GM19452 (cell line): ENCODE measurements around the gene FBXO46.
"Not testable (repeated sequence)": the region's sequence is repeated elsewhere in the genome, so short reads cannot be mapped to it uniquely, and the experiment has no call there.

ENCODE experiments used
- ATAC-seq: cut with Tn5 transposase; IDR thresholded peaks from one replicate; pipeline ENCODE4 v1.9.1; 2021; ENCODE audit not compliant: unreplicated experiment

Gene FBXO46

DNA sequence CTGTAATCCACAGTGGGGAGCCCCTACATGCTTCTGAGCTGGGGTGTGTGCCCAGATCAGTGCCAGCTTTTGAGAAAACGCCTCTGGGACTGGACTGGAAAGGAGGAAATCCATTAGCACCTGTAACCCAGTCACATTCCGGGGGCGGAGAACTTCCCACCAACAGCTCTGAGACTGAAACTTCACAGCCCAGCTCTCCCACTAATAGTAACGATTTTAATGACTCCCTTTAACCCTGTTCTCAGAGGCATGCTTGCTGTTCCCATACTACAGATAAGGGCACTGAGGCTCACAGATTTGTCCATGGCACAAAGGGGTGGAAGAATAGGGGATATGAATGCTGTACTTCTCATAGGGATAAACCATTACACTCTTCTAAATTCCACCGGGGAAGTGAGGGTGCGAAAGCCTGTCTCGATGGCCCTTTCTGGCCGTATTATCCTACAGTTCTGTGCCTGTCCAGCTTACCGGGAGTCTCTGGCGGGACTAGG lies 851 bp downstream of the FBXO46 start:
- ATAC-seq, result no peak

DNA sequence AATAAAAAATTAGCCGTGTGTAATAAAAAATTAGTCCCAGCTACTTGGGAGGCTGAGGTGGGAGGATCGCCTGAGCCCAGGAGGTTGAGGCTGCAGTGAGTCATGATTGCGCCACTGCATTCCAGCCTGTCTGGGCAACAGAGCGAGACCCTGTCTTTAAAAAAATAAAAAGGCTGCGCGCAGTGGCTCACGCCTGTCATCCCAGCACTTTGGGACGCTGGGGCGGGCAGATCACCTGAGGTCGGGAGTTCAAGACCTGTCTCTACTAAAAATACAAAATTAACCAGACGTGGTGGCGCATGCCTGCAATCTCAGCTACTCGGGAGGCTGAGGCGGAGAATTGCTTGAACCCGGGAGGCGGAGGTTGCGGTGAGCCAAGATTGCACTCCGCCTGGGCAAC lies 2.0 kb downstream of the FBXO46 start:
- ATAC-seq, result not testable (repeated sequence)

DNA sequence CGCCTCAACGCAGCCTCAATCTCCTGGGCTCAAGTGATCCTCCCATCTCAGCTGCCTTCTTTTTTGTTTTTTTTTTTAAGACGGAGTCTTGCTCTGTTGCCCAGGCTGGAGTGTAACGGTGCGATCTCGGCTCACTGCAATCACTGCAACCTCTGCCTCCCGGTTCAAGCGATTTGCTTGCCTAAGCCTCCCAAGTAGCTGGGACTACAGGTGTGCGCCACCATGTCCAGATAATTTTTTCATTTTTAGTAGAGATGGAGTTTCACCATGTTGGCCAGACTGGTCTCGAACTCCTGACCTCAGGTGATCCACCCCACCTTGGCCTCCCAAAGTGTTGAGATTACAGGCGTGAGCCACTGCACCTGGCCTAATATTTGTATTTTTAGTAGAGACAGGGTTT lies 10.6 kb downstream of the FBXO46 start:
- not testable (repeated sequence) for ATAC-seq

DNA sequence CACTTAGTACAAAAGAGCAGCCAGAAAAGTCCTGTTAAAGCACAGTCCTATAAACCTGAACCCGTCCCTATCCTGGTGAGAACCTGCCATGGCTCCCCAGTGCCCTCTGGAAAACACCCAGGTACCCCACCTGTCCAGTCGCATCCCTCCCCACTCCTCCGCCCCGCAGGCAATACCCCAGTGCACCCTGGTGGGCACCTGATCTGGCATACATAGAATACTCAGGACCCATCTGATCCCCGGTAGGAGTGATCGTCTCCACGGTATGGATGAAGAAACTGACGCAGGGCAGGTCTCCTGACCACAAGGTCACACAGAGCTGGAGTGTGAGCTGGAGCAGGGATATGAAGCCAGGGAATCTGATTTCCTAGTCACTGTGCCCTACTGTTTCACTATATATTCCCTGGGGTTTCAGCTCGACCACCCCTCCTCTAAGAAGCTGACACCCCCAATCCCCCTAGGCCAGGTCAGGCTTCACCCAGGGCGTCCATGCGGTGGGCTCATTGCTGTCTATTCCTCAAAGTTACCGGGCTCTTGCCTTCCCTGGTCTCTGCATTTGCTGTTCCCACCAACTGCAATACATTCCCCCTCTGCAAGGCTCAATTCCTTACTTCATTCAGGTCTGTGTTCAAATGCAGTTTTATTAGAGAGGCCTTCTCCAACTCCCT lies 12.6 kb downstream of the FBXO46 start:
- ATAC-seq, result no peak

DNA sequence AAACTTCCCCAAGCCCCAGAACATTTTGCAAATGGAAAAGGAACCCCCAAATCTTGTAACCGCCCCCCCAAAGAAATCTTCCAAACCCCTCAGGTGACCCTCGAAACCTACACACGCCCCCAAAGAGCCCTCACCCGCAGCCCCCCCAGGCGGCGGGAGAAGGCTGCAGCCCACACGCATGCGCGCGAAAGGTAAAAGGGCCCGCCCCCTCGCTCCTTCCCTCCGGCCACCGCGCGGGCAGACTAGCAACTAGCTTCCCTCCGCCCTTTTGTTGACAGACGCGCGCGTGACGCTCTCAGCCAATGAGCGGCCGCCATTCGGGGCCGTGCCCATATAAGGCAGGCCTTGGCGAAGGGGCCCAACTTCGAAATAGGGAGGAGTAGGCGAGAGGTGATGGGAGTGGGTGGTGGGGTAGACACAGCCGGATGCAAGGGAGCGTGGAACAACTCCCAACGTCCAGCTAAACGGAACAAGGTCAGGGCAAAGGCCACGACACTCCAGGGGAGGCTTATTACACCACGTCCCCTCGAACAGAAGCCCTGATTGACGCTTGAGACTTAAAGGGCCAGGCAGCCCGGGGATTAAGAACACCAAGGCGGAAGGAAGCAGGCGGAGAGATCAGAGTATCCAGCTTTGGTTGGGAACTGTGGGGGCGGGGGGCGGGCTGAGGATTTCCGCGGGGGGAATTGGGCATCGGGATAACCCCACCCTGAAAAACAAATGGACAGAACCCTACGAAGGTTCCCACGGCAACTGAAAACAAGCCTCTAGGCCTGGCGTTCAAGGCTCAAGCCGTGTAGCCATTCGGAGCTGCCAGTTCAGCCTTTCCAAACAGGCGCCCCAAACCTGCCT lies 13.3 kb downstream of the FBXO46 start:
- ATAC-seq, result peak; percentile 91

DNA sequence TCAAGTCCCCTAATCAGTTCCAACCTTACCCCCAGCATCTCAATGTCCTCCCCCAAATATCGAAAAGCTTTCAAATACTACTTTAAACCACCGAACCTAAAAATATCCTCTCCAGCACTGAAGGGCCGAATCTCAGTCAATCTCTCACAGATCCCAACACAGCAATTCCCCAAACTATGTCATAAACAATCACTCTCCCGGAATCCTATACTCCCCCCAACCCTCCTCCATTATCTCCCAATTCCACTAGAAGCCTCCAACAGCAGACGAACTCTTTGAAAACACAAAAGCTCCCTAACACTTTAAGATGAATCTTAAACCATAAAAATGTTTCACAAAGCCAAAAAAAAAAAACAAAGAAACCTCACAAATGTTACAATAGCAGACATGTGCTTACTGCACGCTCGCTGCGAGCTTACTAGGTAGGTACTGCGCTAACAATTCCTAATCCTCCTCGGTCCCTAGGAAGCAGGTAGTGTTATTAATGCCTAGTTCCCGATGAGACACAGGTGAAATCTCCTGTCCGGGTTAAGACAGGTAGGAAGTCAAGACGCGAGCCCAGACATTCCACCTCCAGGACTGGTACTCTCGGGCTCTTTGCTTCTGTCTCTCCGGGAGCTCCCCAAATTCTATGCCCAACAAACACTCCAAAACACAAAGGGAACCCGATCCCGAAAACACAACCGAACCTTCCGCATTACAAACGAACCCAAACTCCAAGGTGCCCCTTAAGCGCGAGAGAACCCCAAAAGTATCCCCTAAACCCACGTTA lies 14.2 kb downstream of the FBXO46 start:
- ATAC-seq, result no peak

DNA sequence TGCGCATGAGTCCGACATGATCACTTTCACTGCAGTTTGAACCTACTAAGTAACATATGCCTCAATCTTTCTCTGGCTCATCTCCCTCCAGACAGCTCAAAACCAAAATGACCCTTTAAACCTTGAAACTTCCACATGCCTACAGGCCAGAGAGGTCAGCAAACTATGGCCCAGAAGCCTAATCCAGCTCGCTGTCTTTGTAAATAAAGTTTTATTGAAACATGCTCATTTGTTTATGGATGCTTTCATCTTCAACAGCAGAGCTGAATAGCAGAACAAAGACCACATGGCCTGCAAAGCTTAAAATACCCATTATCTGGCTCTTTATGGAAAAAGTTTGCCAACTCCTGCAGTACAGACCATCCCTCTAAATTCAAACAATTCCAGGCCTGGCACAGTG lies 15.6 kb downstream of the FBXO46 start:
- no peak for ATAC-seq

DNA sequence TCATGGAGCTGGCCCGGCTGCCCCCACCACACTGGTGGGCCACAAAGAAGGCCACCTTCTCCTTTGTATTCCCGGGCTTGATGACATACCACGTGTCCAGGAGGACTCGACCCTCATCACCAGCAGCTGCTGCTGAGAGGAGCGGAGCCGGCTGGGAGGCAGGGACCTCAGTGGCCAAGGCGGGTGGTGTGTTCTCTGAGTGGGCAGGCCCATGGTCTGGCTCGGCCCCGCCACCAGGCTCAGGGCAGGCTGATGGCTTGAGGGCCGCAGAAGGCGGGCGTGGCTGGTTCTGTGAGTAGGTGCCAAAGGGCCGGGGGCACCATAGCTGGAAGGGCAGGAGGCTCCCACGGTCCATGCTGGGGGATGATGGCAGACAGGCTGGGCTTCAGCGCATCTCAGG lies 17.6 kb downstream of the FBXO46 start:
- ATAC-seq, result no peak

DNA sequence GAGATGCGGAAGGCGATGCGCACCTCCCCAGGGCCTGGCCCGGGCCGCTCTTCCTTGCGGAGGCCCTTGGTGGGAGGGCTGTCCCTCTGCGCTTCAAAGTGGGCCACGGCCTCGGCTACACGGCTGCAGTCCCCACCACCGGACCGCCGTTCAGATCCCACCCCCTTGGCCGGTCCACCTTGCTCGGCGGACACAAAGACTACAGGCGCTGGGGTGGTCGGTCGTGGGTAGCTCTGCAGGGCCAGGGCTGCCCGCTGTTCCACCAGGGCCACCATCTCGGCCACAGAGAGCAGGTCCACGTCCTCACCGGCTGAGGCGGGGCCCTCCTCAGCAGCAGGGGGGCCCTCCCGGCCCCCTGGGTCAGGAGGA lies 18.0 kb downstream of the FBXO46 start:
- ATAC-seq, result no peak

DNA sequence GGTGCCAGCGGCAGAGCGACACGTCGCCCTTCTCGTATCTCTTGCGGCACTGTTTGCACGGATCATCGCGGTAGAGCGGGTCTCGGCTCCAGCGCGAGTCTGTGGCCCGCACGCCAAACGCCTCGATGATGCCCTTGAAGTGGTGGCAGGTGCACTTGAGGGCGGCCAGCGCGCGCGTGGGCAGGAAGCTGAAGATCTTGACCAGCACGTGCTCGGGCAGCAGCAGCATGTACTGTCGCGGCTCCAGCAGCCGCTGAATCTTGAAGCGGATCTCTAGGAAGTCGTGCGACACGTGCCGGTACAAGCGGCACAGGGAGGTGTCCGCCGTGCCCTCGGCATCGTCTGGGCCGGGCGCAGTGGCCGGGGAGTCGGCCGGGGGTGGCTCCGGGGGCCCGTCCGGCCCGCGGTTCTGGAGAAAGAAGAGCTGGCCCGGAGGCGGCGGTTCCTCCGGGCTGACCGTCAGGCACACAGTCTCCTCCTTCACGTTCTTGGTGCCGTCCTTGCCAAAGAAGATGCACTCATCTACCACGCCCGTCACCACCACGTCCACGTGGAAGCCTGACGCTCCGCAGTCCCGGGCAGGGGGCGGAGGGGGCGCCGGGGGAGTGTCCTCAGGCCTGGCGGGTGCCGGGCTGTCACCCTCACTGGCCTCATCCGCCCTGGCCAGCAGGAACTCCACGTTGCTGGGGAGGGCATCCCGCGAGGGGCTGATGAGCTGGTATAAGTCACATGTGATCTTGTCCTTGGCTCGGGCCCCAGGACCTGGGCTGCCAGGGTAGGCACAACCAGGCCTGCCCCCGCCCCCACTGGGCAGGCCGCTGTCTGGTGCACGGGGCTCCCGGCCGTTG lies 18.6 kb downstream of the FBXO46 start:
- no peak for ATAC-seq

DNA sequence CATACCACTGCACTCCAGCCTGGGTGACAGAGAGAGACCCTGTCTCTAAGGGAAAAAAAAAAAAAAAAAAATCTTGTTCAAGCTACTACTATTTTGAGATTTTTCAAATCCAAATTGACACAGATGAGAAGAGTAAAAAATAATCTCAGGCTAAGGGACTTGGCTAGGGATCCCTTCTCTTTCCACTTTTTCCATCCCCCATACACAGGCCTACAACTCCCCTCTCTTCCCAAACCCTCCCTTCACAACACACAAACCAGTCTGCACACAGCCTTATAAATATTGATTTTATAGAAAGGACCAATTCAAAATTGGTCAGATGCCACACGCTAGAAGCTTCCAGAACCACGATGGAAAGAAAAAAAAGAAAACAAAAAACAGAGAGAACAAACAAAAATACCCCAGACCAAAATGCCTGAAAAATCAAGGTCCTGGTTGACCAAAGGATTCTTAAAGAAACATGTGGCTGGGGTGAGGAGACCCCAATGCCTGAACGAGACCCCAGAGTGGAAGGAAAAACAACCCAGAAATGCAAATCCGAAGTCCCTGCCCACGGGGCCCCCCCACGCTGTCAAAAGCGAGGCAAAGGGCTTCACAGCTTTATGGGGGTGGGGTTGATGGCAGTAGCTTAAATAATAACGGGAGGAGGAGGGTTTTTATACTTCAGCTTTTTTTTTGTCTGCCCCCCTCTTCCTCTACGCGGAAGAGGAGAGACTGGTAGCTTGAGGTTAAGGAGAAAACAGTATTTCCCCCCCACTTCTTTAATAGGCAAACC lies 20.2 kb downstream of the FBXO46 start:
- no peak for ATAC-seq

DNA sequence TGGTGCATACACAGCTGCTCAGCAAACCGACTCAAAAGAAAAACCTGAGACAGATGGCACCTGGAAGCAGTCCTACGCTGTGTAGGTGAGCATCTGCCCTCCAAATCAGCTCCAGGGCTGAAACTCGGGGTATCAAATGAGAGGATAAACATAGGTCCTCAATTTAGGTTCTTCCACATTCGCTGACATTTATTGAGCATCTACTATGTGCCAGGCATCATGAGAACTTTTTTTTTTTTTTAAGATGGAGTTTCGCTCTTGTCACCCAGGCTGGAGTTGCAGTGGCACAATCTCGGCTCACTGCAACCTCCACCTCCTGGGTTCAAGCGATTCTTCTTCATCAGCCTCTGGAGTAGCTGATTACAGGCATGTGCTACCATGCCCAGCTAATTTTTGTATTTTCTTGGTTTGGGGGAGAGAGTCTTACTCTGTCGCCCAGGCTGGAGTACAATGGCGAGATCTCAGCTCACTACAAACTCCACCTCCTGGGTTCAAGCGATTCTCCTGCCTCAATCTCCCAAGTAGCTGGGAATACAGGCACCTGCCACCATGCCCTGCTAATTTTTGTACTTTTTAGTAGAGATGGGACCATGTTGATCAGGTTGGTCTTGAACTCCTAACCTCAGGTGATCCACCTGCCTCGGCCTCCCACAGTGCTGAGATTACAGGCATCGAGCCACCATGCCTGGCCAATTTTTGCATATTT lies 24.8 kb downstream of the FBXO46 start:
- no peak for ATAC-seq

DNA sequence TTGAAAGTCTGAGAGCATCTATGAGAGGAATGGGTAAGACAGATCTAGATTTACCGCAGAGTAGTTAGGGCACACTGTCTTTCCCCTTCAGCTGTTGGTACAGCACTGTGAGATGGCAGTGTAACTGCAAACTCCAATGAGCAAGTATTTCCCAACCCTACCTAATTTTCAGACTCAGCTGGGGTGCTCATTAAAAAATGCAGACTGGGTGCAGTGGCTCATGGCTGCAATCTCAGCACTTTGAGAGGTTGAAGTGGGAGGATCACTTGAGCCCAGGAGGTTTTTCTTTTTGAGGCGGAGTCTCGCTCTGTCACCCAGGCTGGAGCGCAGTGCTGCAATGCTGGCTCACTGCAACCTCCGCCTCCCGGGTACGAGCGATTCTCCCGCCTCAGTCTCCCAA lies 25.6 kb downstream of the FBXO46 start:
- no peak for ATAC-seq

DNA sequence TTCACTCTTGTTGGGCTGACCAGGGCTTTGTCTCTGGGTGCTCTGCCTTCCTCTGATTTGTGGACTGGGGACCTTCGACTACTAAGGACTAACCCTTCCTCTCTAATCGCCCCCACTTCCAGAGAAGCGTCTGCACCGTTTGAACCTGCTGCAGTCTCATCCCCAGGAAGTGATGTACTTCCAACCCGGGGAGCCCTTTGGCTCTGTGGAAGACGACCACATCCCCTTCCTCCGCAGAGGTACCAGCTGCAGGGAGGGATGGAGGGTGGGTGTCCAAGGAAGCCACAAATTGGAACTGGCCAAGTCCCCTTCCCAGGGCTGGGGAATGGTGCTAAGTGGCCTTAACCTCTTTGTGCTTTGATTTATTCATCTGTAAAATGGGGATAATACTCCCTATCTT lies 29.0 kb downstream of the FBXO46 start:
- ATAC-seq, result no peak

DNA sequence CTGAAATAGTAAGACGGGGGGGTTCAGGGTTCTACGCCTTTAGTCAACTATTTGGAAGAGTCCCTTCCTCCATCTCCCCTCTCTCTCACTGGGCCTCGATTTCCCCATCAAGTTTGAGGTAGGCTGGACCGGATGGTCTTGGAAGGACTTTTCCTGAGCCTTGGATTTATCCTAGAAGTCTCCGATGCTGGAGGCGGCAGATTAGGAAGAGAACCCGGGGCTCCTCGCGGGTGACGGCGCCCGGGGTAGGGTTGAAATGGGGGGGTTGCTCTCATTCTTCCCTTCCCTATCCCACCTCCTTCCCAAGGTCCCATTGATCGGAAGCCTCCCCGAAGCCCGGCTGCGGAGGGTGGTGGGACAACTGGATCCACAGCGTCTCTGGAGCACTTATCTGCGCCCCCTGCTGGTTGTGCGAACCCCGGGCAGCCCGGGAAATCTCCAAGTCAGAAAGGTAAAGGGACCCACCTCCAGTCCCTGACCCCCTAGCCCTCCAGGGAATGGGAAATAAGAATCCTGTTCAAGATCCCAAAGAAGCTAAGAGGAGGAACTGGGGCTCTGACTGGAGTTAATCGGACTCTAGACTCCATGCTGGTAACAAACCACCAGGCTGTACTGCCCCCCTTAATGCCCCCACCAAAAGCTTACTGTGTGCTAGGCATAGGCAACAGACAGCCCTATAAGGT lies 37.4 kb downstream of the FBXO46 start:
- no peak for ATAC-seq

DNA sequence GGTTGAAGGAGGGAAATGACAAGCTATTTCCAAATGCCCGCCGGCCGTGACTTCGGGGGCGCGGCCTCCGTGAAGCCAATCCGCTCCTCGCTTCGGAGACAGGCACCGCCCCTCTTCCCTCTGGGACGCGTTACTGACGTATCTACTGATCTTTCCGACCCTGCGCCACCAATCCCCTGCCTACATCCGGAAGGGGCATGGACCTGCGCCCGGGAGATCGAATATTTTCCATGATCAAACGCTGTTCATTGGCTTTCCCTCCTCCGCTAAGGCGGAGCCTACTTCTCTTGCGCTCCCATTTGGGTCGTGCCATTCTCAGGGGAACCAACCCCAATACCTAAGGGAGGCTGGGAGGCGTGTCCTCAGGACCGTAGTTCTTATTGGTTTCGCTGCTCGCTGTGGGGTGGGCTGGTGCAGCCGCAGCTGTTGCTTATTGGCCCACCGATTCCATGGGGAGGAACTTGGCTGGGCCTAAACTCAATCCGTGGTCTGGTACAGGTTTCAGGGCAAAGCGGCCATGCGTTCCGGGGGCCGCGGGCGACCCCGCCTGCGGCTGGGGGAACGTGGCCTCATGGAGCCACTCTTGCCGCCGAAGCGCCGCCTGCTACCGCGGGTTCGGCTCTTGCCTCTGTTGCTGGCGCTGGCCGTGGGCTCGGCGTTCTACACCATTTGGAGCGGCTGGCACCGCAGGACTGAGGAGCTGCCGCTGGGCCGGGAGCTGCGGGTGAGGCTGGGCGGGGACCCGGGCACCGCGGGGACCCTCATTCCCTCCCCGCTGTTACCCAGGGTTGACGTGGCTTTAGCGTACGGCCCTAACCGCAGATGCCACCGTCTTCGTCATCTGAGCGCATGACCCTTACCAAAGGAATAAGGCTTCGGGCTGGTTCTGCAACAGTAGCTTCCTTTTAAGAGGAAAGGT lies 38.2 kb downstream of the FBXO46 start, which contains the start of gene QPCTL:
TSS of gene QPCTL (plus strand) at position 480 of the 919 bp plus-strand sequence. CDS start at position 518, 38 bp downstream.
- peak; percentile 84 for ATAC-seq

DNA sequence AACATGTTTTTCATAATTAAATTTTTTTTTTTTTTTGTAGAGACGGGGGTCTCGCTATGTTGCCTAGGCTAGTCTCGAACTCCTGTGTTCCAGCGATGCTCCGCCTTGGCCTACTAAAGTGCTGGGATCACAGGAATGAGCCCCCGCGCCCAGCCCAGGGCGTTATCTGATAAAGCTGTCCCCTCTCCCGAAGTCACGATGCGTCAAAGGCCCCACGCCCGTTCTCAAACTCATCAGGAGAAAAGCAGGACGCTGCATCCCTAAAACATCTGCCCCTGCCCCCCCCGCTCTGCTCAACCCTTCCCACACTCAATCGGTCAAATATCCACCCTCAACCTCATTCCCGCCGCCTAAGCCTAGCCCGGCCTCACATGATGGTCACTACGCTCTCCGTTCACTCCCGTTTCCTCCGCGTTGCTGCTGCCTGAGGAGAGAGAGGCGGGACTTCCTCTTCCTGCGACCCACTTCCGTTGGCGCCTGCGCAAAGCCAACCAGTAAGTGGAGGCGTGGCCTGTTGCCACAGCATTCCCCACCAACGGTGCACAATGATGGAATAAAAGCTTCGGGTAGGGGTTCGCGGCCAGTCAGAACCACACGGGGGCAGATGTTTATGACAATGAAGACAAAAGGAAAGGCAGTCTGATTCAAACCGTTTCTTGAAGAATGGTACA lies 39.0 kb downstream of the FBXO46 start, which contains the start of gene SNRPD2:
TSS of gene SNRPD2 (minus strand) at position 438 of the 671 bp plus-strand sequence. CDS start at position 373, 65 bp downstream.
- peak; percentile 54 for ATAC-seq
